COR-L47 (cell line): ENCODE measurements around the gene APBB2.

Source experiments
- DNase-seq: peaks from one replicate; lab custom pipeline; 2025; lab: John Stamatoyannopoulos, UW

Gene APBB2

GRCh38 chr4:41135801-41136200 lies 78.5 kb downstream of the APBB2 start:
- DNase-seq = no peak

- DNase-seq = no peak
These were observed 79.8 kb downstream of the APBB2 start for GRCh38 chr4:41134581-41134980.

- DNase-seq = no peak
These were observed 80.8 kb downstream of the APBB2 start for GRCh38 chr4:41133454-41134018.

GRCh38 chr4:41132055-41132683 lies 82.2 kb downstream of the APBB2 start:
- DNase-seq = peak; percentile 19

DNA sequence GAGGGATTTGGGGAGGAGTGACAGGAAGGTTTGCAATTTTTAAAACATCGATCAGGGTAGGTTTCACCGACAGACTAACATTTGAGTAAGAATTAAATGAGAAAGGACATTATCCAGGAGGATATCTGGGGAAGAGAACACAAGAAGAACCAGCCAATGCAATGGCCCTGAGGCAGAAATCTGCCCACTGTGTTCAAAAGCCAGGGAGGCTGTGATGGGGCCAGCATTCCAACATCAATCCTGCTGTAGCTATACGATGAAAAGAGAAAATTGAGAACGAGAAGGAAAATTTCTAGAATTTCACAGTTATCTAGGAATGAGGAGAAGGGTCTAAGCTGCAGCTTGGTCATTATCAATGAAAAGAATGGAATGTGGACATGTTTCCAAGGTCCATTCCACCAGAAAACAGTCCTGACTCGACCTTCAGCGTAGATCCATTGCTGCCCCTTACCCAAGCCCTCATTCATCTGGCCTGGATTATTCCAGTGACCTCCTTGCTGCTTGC lies 84.4 kb downstream of the APBB2 start:
- DNase-seq = no peak

GRCh38 chr4:41129128-41129754 lies 85.1 kb downstream of the APBB2 start:
- peak; percentile 19 for DNase-seq

DNA sequence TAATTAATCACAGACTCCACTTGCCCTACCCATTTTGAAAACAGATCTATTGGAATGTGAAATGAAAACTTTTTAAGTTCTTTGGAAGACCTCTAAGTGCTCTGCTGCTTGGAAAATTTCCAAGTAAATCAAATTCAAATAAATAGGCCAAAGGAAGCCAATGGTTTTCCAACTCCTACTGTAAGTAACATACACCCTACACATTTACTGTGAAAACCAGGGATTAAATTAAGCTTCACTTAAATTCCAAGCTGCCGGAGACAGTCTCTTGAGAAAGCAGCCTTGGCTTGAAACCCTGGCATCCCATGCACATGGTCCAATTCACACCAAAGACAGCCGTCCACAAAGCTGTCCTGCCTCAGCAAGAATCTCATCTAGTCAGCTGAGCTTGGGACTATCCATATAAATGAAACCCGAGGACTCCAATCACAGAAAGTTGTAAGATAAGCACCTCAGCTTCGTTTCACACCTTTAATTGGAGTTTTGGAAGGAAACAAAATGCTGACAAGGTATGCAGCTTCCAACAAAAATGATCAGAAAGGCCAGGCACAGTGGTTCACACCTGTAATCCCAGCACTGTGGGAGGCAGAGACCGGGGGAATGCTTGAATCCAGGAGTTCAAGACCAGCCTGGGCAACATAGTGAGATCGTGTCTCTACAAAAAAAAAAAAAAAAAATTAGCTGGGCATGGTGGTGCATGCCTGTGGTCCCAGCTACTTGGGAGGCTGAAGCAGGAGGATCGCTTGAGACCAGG lies 88.6 kb downstream of the APBB2 start:
- DNase-seq = no peak

DNA sequence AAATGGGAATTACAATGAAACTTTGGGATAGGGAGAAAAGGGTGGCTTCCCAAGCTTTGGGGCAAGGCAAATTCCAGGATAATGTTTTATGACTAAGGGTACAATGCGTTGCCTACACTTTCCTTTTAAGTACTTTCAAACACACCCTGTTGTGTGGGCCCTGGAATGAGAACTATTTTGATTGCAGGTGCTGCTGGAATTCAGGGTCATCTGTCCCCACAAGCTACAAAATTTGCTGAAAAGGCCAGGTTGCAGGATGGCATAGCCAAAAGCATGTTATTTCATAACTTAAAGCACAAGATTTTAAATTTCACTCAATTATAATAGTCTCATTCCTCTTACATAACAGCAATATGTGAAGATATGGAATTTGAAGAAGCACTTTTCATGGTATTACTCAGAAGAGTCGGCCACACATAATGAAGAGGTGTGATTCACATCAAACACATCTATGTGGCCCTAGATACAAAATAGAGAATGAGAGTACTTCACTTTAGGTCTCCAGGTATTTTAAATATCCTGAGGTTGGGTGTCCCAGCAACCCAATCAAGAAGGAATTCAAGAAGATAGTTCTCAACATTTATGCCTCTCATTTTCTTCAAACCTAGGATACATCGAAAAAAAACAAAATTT lies 89.3 kb downstream of the APBB2 start:
- no peak for DNase-seq

DNA sequence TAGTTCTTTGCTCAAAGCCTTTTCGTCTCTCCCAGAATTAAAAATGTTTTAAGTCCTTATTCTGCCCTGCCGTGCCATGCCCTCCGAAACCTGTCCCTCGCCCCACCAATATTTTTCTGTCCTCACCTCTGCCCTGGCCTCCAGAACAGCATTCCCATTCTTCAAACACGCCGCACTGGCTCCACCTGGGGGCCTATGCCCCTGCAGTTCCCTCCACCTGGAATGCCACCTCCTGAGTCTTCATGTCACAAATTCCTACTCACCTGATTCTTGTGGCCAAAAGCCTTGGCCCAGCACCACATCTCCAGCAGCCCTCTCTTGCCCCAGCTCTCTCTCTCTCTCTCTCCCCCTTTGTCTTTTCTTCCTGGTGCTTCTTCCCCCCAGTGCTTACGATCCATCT lies 91.6 kb downstream of the APBB2 start:
- DNase-seq = no peak

- DNase-seq = no peak
These were observed 92.0 kb downstream of the APBB2 start for GRCh38 chr4:41122309-41122708.

DNA sequence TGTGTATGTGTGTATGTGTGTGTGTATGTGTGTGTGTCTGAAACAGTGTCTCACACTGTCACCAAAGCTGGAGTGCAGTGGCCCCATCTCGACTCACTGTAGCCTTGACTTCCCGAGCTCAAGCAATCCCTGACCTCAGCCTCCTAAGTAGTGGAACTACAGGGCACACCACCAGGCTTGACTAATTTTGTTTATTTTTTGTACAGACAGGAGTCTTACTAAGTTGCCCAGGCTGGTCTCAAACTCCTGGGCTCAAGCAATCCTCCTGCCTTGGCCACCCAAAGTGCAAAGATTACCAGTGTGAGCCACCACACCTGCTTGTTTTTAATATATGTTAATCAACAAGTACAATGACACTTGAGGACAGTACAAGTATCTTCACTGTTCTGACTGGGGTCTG lies 92.4 kb downstream of the APBB2 start:
- DNase-seq = no peak

DNA sequence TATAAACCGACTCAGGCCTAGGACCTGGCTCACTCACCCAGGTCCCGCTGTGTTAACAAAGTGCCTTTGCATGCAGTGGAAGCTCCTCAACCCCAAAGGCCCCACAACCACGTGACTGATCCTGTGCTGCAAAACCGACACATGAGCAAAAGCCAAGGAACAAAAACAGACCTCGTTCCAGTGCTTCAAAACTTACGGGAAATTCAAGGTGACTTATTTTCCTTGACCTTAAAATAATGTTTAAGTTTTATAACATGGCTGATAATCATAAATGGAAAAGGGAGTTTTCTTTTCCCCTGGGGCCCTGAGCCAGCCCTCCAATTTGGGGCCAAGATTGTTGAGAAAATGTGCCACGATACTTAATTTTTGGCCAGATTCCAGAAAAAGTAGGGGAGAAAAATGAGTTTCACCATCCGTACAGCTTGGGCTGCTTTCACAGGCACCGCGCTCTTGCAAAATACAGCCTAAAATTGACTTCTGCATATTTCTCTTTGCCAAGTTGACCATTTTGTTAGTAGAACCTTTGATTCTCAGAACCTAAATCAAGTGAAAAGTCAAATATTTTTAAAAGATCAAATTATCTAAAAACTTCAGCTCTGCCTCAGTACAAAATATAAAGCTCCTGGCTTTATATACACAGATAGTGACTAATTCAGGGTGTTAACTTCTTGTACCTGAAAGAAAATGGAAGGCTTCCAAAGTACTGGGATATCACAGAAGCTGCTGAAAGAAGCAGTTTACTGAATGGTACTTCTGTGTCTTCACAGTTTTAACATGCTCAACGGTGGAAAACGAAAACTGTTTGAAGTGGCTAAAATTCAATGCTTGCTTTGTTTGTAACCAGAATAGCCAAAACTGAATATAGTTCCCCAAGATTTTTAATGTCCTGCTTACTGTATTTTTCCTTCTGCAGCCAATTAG lies 93.8 kb downstream of the APBB2 start:
- DNase-seq = no peak

DNA sequence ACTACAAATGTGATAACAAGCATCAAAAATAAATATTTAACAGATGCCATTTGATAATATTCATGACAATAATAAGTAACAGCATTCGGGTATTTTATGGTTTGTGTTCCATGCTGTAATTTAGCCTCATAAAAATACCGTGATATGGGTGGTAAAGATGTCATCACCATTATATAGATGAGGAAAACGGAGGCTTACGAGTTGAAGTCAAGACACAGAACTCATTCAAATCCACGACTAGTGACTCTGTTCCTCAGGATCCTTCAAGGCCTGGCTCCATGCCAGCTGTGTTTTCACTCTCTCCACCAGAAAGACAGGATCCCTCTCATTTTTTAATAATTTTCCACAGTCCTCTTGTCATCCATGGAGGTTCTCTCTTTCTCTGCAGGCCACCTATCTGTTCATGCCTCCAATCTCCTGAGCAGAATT lies 94.5 kb downstream of the APBB2 start:
- DNase-seq = no peak

GRCh38 chr4:41111791-41112190 lies 102.6 kb downstream of the APBB2 start:
- no peak for DNase-seq

- DNase-seq = no peak
These were observed 104.3 kb downstream of the APBB2 start for GRCh38 chr4:41110050-41110449.

GRCh38 chr4:41108481-41108880 lies 105.9 kb downstream of the APBB2 start:
- DNase-seq = no peak

GRCh38 chr4:41106694-41107419 lies 107.5 kb downstream of the APBB2 start:
- DNase-seq = no peak

- DNase-seq = no peak
These were observed 108.3 kb downstream of the APBB2 start for GRCh38 chr4:41106081-41106480.

GRCh38 chr4:41104155-41104554 lies 110.2 kb downstream of the APBB2 start:
- DNase-seq = no peak

DNA sequence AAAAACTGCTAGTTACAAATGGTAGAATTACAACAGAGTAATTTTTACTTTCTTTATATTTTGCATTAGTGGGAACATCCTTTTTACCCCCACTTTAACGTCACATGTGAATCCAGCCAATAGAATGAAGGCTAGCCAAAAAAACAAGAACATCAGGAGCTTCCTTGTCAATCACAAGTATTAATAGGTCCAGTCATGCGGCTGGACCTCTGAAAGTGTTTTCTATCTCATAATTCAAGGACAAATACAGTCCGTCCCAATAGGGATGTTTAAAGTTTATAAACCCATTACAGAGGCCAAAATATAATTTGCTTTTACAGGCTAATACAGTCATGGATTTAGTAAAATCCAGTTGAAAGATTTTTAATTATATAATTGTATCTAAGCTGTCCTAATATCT lies 110.7 kb downstream of the APBB2 start:
- no peak for DNase-seq
